K562 (cell line): ENCODE measurements around the gene NRSN2. TPM values are rescaled to one million over a fixed set of nuclear protein-coding genes. Genes with fewer than 3 reads are reported as not detected.

Experiments used
- ATF6 ChIP-seq: sonication (generic); formaldehyde crosslinking; IDR thresholded peaks from 2 replicates; pipeline ENCODE4 v1.4.0; 2020; ENCODE audit warnings: mild to moderate bottlenecking, missing genetic modification reagents
- C11orf30 ChIP-seq: fragments of 450-650 bp; IDR thresholded peaks from 2 replicates; pipeline ENCODE4 v1.6.1; 2016; ENCODE audit warnings: low read depth, mild to moderate bottlenecking
- DDX20 ChIP-seq: fragments of 450-650 bp; IDR thresholded peaks from 2 replicates; pipeline ENCODE4 v1.6.1; 2016; ENCODE audit warnings: missing genetic modification characterization, low read depth, mild to moderate bottlenecking, missing compliant biosample characterization, moderate library complexity
- DMBX1 ChIP-seq: fragments of 250-450 bp; sonication (Bioruptor Pico); IDR thresholded peaks from 2 replicates; pipeline ENCODE4 v1.8.0; 2022; ENCODE audit warnings: inconsistent platforms, mild to moderate bottlenecking, moderate library complexity, borderline replicate concordance
- FOXP1 ChIP-seq: sonication (generic); formaldehyde crosslinking; IDR thresholded peaks from 2 replicates; pipeline ENCODE4 v1.8.0; 2022; ENCODE audit warnings: mild to moderate bottlenecking, missing genetic modification reagents
- HNRNPLL ChIP-seq: fragments of 200-400 bp; formaldehyde crosslinking; IDR thresholded peaks from 2 replicates; pipeline ENCODE4 v1.6.1; 2017; ENCODE audit warnings: low read length, low read depth, mild to moderate bottlenecking; ENCODE audit not compliant: poor library complexity, severe bottlenecking
- HOXB6 ChIP-seq: fragments of 250-450 bp; sonication (Bioruptor Pico); IDR thresholded peaks from 2 replicates; pipeline ENCODE4 v1.5.1; 2022; ENCODE audit warnings: mild to moderate bottlenecking, borderline replicate concordance
- KLF1 ChIP-seq: fragments of 450-650 bp; IDR thresholded peaks from 2 replicates; pipeline ENCODE4 v1.6.1; 2016; ENCODE audit warnings: missing genetic modification characterization, missing compliant biosample characterization
- MAFK ChIP-seq: IDR thresholded peaks from 2 replicates; pipeline ENCODE4 v1.6.1; 2011; ENCODE audit warnings: low read length, improper control_type of control experiment
- MYNN ChIP-seq, 2 experiments: sonication (generic); formaldehyde crosslinking in 1 of 2; IDR thresholded peaks; 2 replicates each; pipeline versions ENCODE4 v1.5.0 to v1.6.1; 2016 to 2020; ENCODE audit warnings: antibody characterized with exemption in 1 of 2, missing genetic modification reagents in 1 of 2
- PHF20 ChIP-seq: fragments of 450-650 bp; IDR thresholded peaks from 2 replicates; pipeline ENCODE4 v1.6.1; 2018; ENCODE audit not compliant: partially characterized antibody
- POLR2AphosphoS5 ChIP-seq: IDR thresholded peaks from 2 replicates; pipeline ENCODE4 v1.6.1; 2011; ENCODE audit warnings: mild to moderate bottlenecking, low read depth, low read length, moderate library complexity; ENCODE audit not compliant: control insufficient read depth, insufficient read depth
- RBM15 ChIP-seq: fragments of 200-400 bp; formaldehyde crosslinking; IDR thresholded peaks from 2 replicates; pipeline ENCODE4 v1.6.1; 2018; ENCODE audit warnings: mild to moderate bottlenecking, low read length, moderate library complexity; ENCODE audit not compliant: insufficient read depth
- SMAD1 ChIP-seq: fragments of 150-350 bp; IDR thresholded peaks from 2 replicates; pipeline ENCODE4 v1.6.1; 2014; ENCODE audit warnings: low read length, low read depth; ENCODE audit not compliant: partially characterized antibody
- TCF7 ChIP-seq: sonication (generic); IDR thresholded peaks from 2 replicates; pipeline ENCODE4 v1.6.1; 2016; ENCODE audit warnings: antibody characterized with exemption, borderline replicate concordance
- XRCC3 ChIP-seq: fragments of 450-650 bp; IDR thresholded peaks from 2 replicates; pipeline ENCODE4 v1.6.1; 2017; ENCODE audit warnings: mild to moderate bottlenecking, moderate library complexity
- ZNF311 ChIP-seq: fragments of 250-450 bp; sonication (Bioruptor Pico); IDR thresholded peaks from 2 replicates; pipeline ENCODE4 v1.4.0; 2020; ENCODE audit warnings: mild to moderate bottlenecking, moderate library complexity
- ZNF592 ChIP-seq: fragments of 450-650 bp; IDR thresholded peaks from 2 replicates; pipeline ENCODE4 v1.6.1; 2017; ENCODE audit warnings: antibody characterized with exemption, mild to moderate bottlenecking
- polyA plus RNA-seq, 8 experiments: library from polyadenylated mRNA; depleted of rRNA in 4 of 8; stranded (reverse) in 5 of 8; unstranded in 3 of 8; fragments of >200 nt; fragmentation: Nextera tagmentation in 2 of 8; fragmentation: Illumina TruSeq in 1 of 8; extraction: Ambion mirVana in 2 of 8; extraction: Trizol in 1 of 8; gene quantifications; 2 replicates each; pipeline versions ENCODE4 v1.2.1 to v1.2.3, GENCODE V29; 2011 to 2014; ENCODE audit warnings: inconsistent platforms in 1 of 8, missing spikeins in 1 of 8
- total RNA-seq, 7 experiments: library from RNA; depleted of rRNA in 6 of 7; stranded (reverse); fragments of >200 nt in 6 of 7; fragmentation: Illumina TruSeq in 2 of 7; extraction: Trizol in 2 of 7; gene quantifications; 2 replicates each; pipeline versions ENCODE4 v1.2.1 to v1.2.3, GENCODE V29; 2011 to 2021; ENCODE audit warnings: low replicate concordance in 1 of 7
- TF ChIP-seq, protein P1 (sequence below), 2 experiments: fragments of 450-650 bp in 1 of 2; sonication (generic) in 1 of 2; formaldehyde crosslinking in 1 of 2; IDR thresholded peaks in 1 of 2; conservative IDR thresholded peaks in 1 of 2; 2 replicates each; pipeline versions ENCODE4 v1.6.1 to v1.8.1; 2016 to 2023; ENCODE audit warnings: mild to moderate bottlenecking in 2 of 2, moderate library complexity in 2 of 2, inconsistent platforms in 1 of 2, missing genetic modification reagents in 1 of 2

The NRSN2 gene
- total and polyA plus RNA-seq, 9 of the 15 experiments (the other 6 are each of a cell fraction or from before 2014, with no cell fraction given), result 7.5 to 29.7 (median 11.1) TPM

DNA sequence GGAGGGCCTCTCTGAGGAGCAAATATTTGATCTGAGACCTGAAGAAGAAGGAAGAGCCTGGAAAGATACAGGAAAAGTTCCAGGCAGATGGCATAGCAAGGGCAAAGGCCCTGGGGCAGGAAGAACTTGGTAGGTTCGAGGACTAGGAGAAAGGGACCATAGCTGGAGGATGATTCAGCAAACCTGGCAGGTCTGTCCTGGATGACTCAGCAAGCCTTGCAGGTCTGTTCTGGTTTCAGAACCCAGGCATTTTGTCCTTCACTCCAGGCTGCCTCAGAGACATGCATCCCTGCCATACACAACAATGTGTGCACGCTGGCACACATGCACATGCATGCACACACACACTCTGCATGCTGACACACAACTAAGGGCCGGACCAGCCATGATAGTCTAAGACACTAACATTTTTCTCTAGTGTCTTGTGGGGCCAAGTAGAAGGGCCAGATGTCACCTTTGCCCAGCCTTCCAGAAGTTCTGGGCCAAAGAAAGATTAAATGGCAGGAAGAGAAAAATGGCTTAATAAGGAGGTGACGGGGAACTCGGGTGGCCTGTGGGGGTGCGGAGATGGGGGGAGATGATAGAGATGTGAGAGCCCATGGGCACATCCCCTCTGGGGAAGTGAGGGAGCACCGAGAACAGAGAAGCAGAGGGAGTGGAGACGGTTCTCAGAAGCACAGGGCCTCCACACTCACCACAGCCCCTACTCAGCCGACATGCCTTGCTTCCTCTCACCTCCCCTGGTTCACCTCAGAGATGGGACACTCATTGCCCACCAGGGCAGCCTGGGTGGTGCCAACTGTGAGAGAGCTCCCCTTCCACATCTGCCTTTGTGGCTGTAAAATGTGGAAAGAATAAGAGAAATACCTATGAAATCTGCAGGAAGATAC, 18.2 kb downstream of the NRSN2 start (continued):
- TF ChIP-seq ATF6 (CRISPR knock-in tag) (no peak), ZNF311 (CRISPR knock-in tag) (0 out of 2 replicates have a peak, but pooled peaks have one; percentile 9), HOXB6 (CRISPR knock-in tag) (no peak), SMAD1 (no peak), XRCC3 (no peak), RBM15 (no peak), HNRNPLL (no peak), MYNN (IDR thresholded peaks at IDR 0.05) (0 out of 2 replicates have a peak, but pooled peaks have one; percentile 30), MYNN (CRISPR knock-in tag; IDR thresholded peaks at IDR 0.05) (no peak), KLF1 (no peak), POLR2AphosphoS5 (no peak), TCF7 (no peak), FOXP1 (no peak), C11orf30 (peak; percentile 100), ZNF592 (peak; percentile 95), PHF20 (peak; percentile 29), DMBX1 (CRISPR knock-in tag) (peak; percentile 76; the same call in 1 of the 2 replicates), DDX20 (tag) (0 out of 2 replicates have a peak, but pooled peaks have one; percentile 31), MAFK (peak; percentile 95)
- TF ChIP-seq, protein P1, sequence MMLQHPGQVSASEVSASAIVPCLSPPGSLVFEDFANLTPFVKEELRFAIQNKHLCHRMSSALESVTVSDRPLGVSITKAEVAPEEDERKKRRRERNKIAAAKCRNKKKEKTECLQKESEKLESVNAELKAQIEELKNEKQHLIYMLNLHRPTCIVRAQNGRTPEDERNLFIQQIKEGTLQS (IDR thresholded peaks at IDR 0.05), result peak; percentile 81
- TF ChIP-seq, protein P1 (CRISPR knock-in tag; conservative IDR thresholded peaks at IDR 0.05), result no peak
